ENCODE measurements around the gene RPS2.
A peak's percentile ranks its signal among the peaks of the same experiment; 100 is the strongest.
"Not testable (repeated sequence)": the region's sequence is repeated elsewhere in the genome, so short reads cannot be mapped to it uniquely, and the experiment has no call there.

Gene RPS2

DNA sequence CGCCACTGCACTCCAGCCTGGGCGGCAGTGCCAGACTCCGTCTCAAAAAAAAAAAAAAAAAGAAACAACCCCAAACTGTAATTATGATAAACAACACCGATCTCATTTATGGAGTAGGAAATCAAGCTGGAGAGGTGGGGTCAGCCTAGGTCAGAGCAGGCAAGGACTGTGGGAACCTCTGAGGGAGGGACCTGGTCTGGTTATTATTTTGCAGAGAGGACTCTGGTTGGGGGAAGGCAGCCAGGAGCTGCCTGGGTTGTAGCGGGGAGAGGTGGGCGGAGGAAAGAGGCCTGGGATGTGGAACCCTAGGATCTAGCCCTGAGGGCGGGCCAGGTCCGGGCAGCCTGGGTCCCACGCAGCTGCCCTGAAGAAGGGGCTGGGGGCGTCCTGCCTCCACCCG lies 35.5 kb downstream of the RPS2 start:
- DNase-seq (ENCODE audit: low read depth) = no peak

DNA sequence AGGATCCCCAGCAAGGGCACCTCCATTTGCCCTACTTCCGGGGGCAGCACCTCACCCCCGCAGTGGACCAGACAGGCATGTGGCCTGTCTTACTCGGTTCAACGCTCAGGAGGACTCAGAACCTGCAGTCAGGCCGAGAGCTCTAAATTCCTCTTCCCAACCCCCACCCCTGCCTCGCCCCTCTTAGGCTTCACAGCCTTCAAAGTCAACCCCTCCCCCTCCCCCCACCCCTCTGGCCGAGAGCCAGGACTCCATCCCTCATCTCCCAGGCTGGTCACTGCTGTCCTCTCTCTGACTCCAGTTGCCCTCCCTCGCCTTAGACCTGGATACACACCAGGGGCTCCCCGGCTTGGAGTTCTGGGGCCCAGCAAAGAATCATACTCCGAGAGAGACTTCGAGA lies 38.4 kb downstream of the RPS2 start:
- H3K4me3 ChIP-seq (ENCODE audit: low read depth, low read length) = no peak overlapping the region
- TF ChIP-seq, protein P1, sequence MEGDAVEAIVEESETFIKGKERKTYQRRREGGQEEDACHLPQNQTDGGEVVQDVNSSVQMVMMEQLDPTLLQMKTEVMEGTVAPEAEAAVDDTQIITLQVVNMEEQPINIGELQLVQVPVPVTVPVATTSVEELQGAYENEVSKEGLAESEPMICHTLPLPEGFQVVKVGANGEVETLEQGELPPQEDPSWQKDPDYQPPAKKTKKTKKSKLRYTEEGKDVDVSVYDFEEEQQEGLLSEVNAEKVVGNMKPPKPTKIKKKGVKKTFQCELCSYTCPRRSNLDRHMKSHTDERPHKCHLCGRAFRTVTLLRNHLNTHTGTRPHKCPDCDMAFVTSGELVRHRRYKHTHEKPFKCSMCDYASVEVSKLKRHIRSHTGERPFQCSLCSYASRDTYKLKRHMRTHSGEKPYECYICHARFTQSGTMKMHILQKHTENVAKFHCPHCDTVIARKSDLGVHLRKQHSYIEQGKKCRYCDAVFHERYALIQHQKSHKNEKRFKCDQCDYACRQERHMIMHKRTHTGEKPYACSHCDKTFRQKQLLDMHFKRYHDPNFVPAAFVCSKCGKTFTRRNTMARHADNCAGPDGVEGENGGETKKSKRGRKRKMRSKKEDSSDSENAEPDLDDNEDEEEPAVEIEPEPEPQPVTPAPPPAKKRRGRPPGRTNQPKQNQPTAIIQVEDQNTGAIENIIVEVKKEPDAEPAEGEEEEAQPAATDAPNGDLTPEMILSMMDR (IDR thresholded peaks at IDR 0.05; ENCODE audit: insufficient read depth, low read depth, low read length, missing control alignments) = no peak
- no peak for DNase-seq (ENCODE audit: low read depth)

More for the DNA sequence above, 35.5 kb downstream of the RPS2 start:
- H3K4me3 ChIP-seq (ENCODE audit: low read depth, low read length) = peak overlapping the region; percentile 39
- TF ChIP-seq, protein P1 (IDR thresholded peaks at IDR 0.05; ENCODE audit: insufficient read depth, low read depth, low read length, missing control alignments) = no peak

DNA sequence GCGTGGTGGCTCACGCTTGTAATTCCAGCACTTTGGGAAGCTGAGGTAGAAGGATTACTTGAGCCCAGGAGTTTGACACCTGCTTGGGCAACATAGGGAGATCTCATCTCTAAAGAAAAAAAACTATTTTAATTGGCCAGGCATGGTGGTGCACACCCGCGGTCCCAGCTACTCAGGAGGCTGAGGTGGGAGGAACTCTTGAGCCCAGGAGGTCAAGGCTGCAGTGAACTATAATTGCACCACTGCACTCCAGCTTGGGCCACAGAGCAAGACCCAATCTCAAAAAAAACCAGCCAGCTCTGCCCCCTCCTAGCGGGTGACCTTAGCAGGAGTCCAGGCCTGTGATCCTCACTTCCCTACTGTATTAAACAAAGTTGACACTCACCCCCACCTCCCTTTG lies 40.5 kb downstream of the RPS2 start:
- no peak for DNase-seq (ENCODE audit: low read depth)
- no peak overlapping the region for H3K4me3 ChIP-seq (ENCODE audit: low read depth, low read length)
- TF ChIP-seq, protein P1 (IDR thresholded peaks at IDR 0.05; ENCODE audit: insufficient read depth, low read depth, low read length, missing control alignments) = no peak

DNA sequence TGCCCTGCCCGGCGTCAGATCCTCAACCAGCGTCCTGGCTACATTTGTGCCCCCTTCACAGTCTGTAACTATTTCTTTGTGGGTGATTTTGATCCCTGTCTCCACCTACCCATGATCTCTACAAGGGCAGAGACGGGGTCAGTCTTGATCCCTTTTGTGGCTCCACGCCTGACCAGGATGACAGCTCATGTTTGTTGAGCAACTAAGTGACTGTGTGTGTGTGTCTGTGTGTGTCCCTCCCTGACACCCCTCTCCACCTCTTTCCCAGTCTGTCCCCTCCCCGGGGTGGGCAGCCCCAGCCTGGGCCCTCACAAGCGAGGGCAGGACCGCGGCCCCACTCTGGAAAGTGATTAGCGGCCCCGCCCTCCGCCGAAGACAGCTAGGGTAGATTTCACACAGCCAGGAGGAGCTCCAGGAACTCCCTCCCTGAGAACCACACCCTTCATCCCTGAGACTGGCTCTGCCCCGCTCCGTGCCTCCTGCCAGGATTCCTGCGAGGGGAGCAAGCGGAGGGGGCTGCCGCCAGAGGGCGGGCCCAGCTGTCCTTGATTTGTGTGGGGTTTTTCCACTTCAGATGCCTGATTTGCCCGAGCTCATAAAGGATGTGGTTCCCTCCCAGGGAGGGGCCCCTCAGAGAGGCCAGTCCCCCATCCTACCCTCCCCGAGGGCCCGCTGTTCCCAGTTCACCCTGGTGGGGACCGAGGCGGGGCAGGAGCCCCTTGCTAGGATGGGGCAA lies 41.2 kb downstream of the RPS2 start:
- no peak overlapping the region for H3K4me3 ChIP-seq (ENCODE audit: low read depth, low read length)
- no peak for DNase-seq (ENCODE audit: low read depth)

DNA sequence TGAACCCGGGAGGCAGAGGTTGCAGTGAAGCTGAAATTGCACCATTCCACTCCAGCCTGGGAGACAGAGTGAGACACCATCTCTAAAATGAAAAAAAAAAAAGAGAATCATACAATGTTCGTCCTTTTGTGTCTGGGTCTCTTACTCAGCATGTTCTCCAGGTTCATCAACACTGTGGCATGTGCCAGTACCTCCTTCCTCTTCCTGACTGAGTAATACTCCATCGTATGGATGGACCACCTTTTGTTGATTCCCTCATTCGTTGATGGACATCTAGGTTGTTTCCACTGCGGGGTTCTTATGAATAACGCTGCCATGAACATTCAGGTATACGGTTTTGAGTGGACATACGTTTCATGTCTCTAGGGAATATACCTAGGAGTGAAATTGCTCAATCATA lies 42.3 kb downstream of the RPS2 start:
- DNase-seq (ENCODE audit: low read depth) = no peak
- no peak overlapping the region for H3K4me3 ChIP-seq (ENCODE audit: low read depth, low read length)
- TF ChIP-seq, protein P1 (IDR thresholded peaks at IDR 0.05; ENCODE audit: insufficient read depth, low read depth, low read length, missing control alignments) = no peak

More for the DNA sequence above, 41.2 kb downstream of the RPS2 start:
- TF ChIP-seq, protein P1 (IDR thresholded peaks at IDR 0.05; ENCODE audit: insufficient read depth, low read depth, low read length, missing control alignments) = no peak

DNA sequence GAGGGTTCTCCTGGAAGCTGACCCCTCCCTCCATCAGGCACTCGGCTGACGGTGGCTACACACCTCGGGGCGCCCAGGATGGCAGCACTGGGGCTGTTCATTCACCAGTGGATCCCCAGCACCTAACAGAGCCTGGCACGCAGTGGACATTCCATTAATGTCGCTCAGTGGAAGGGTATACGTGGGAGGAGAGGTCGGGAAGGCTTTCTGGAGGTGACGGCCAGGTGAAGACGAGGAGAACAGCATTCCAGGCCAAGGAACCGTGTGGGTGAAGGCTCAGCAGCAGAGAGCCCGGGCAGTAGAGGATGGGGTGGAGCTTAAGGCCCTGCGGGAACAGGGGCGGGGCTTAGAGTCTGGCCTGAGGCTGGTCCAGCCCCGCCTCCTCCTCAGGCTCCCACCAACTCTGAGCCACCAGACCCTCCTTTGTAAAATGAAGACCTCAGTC lies 43.9 kb downstream of the RPS2 start:
- no peak overlapping the region for H3K4me3 ChIP-seq (ENCODE audit: low read depth, low read length)

DNA sequence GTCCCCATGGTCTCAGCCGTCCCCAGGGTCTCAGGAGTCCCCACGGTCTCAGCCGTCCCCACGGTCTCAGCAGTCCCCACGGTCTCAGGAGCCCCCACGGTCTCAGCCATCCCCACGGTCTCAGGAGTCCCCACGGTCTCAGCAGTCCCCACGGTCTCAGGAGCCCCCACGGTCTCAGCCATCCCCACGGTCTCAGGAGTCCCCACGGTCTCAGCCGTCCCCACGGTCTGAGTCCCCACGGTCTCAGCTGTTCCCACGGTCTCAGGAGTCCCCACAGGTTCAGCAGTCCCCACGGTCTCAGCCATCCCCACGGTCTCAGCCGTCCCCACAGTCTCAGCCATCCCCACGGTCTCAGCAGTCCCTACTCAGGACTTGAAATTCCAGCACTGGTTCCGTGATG lies 44.5 kb downstream of the RPS2 start:
- H3K4me3 ChIP-seq (ENCODE audit: low read depth, low read length); DNase-seq (ENCODE audit: low read depth): not testable (repeated sequence)

More for the DNA sequence above, 43.9 kb downstream of the RPS2 start:
- TF ChIP-seq, protein P1 (IDR thresholded peaks at IDR 0.05; ENCODE audit: insufficient read depth, low read depth, low read length, missing control alignments) = no peak
- DNase-seq (ENCODE audit: low read depth) = peak; percentile 29

Measured in GM12865 (cell line).